ENCODE results near the gene MAP3K6.
A peak's percentile ranks its signal among the peaks of the same experiment; 100 is the strongest.

Gene MAP3K6

GRCh38 chr1:27356619-27357280 is 10.0 kb downstream of the MAP3K6 start:
- H3K4me1 ChIP-seq, result peaks cover 49% of the 10 kb centered on the region
- peak overlapping the region; percentile 42; the same call in 1 of the 2 replicates for H3K27ac ChIP-seq
- H4K20me1 ChIP-seq, result no peaks in the 10 kb centered on the region
- peak overlapping the region; percentile 94 for H3K4me2 ChIP-seq
- TF ChIP-seq Cebpa-rat (IDR thresholded peaks at IDR 0.05), result no peak
- H3K4me3 ChIP-seq, result peak overlapping the region; percentile 57
- peaks cover 20% of the 10 kb centered on the region for H3K36me3 ChIP-seq
- peak overlapping the region; percentile 50; the same call in 1 of the 2 replicates for H3K9ac ChIP-seq
- no peaks in the 10 kb centered on the region for H3K9me3 ChIP-seq
- peaks cover 10% of the 10 kb centered on the region; the same call in 1 of the 2 replicates for H3K27me3 ChIP-seq

- peaks cover 46% of the 10 kb centered on the region for H3K4me1 ChIP-seq
- H3K27ac ChIP-seq, result no peak overlapping the region
- no peaks in the 10 kb centered on the region for H3K9me3 ChIP-seq
- H3K27me3 ChIP-seq, result peaks cover 10% of the 10 kb centered on the region; the same call in 1 of the 2 replicates
- no peaks in the 10 kb centered on the region for H4K20me1 ChIP-seq
- no peak overlapping the region for H3K9ac ChIP-seq
- no peak for TF ChIP-seq Cebpa-rat (IDR thresholded peaks at IDR 0.05)
- peaks cover 25% of the 10 kb centered on the region for H3K36me3 ChIP-seq
- H3K4me2 ChIP-seq, result peak overlapping the region; percentile 94
- H3K4me3 ChIP-seq, result 0 out of 2 replicates have a peak overlapping the region, but pooled peaks have one; percentile 57
These were observed 10.5 kb downstream of the MAP3K6 start for GRCh38 chr1:27356277-27356618.

GRCh38 chr1:27355683-27356082 is 11.1 kb downstream of the MAP3K6 start:
- Histone ChIP-seq H3K27ac (no peak overlapping the region), H3K4me3 (no peak overlapping the region), H4K20me1 (no peaks in the 10 kb centered on the region), H3K36me3 (peaks cover 30% of the 10 kb centered on the region), H3K4me1 (peaks cover 41% of the 10 kb centered on the region), H3K4me2 (no peak overlapping the region), H3K9ac (no peak overlapping the region), H3K27me3 (peaks cover 10% of the 10 kb centered on the region; the same call in 1 of the 2 replicates), H3K9me3 (no peaks in the 10 kb centered on the region)
- TF ChIP-seq Cebpa-rat (IDR thresholded peaks at IDR 0.05), result no peak

GRCh38 chr1:27353629-27354028 is 13.1 kb downstream of the MAP3K6 start:
- no peak overlapping the region for H3K4me3 ChIP-seq
- H3K4me2 ChIP-seq, result no peak overlapping the region
- TF ChIP-seq Cebpa-rat (IDR thresholded peaks at IDR 0.05), result no peak
- no peaks in the 10 kb centered on the region for H3K27me3 ChIP-seq
- H3K36me3 ChIP-seq, result peaks cover 50% of the 10 kb centered on the region
- H4K20me1 ChIP-seq, result no peaks in the 10 kb centered on the region
- H3K9me3 ChIP-seq, result no peaks in the 10 kb centered on the region
- peak overlapping the region; percentile 15; the same call in 1 of the 2 replicates for H3K9ac ChIP-seq
- H3K27ac ChIP-seq, result no peak overlapping the region
- peaks cover 36% of the 10 kb centered on the region for H3K4me1 ChIP-seq

- H3K4me3 ChIP-seq, result no peak overlapping the region
- H3K27me3 ChIP-seq, result no peaks in the 10 kb centered on the region
- H3K4me1 ChIP-seq, result peaks cover 36% of the 10 kb centered on the region
- peaks cover 52% of the 10 kb centered on the region for H3K36me3 ChIP-seq
- TF ChIP-seq Cebpa-rat (IDR thresholded peaks at IDR 0.05), result no peak
- H3K27ac ChIP-seq, result no peak overlapping the region
- H3K9me3 ChIP-seq, result no peaks in the 10 kb centered on the region
- H4K20me1 ChIP-seq, result no peaks in the 10 kb centered on the region
- H3K4me2 ChIP-seq, result no peak overlapping the region
- H3K9ac ChIP-seq, result 0 out of 2 replicates have a peak overlapping the region, but pooled peaks have one; percentile 15
These were observed 13.6 kb downstream of the MAP3K6 start for GRCh38 chr1:27353166-27353565.

- no peak overlapping the region for H3K27ac ChIP-seq
- H3K9ac ChIP-seq, result no peak overlapping the region
- H4K20me1 ChIP-seq, result no peaks in the 10 kb centered on the region
- no peak overlapping the region for H3K4me3 ChIP-seq
- no peak overlapping the region for H3K4me2 ChIP-seq
- peaks cover 21% of the 10 kb centered on the region for H3K4me1 ChIP-seq
- H3K36me3 ChIP-seq, result peaks cover 67% of the 10 kb centered on the region
- no peak for TF ChIP-seq Cebpa-rat (IDR thresholded peaks at IDR 0.05)
- no peaks in the 10 kb centered on the region for H3K27me3 ChIP-seq
- no peaks in the 10 kb centered on the region for H3K9me3 ChIP-seq
These were observed 15.1 kb downstream of the MAP3K6 start for GRCh38 chr1:27351541-27352107.

- no peaks in the 10 kb centered on the region for H4K20me1 ChIP-seq
- H3K4me1 ChIP-seq, result peaks cover 14% of the 10 kb centered on the region
- no peak overlapping the region for H3K27ac ChIP-seq
- H3K27me3 ChIP-seq, result no peaks in the 10 kb centered on the region
- H3K4me2 ChIP-seq, result no peak overlapping the region
- peaks cover 73% of the 10 kb centered on the region for H3K36me3 ChIP-seq
- no peak overlapping the region for H3K4me3 ChIP-seq
- no peak for TF ChIP-seq Cebpa-rat (IDR thresholded peaks at IDR 0.05)
- H3K9me3 ChIP-seq, result no peaks in the 10 kb centered on the region
- no peak overlapping the region for H3K9ac ChIP-seq
These were observed 15.9 kb downstream of the MAP3K6 start for GRCh38 chr1:27350663-27351540.

- H3K4me3 ChIP-seq, result no peak overlapping the region
- peaks cover 4% of the 10 kb centered on the region; the same call in 1 of the 2 replicates for H4K20me1 ChIP-seq
- H3K9me3 ChIP-seq, result no peaks in the 10 kb centered on the region
- peaks cover 14% of the 10 kb centered on the region for H3K4me1 ChIP-seq
- no peak for TF ChIP-seq Cebpa-rat (IDR thresholded peaks at IDR 0.05)
- no peak overlapping the region for H3K4me2 ChIP-seq
- H3K36me3 ChIP-seq, result peaks cover 74% of the 10 kb centered on the region
- H3K27me3 ChIP-seq, result no peaks in the 10 kb centered on the region
- no peak overlapping the region for H3K9ac ChIP-seq
- H3K27ac ChIP-seq, result no peak overlapping the region
These were observed 16.7 kb downstream of the MAP3K6 start for GRCh38 chr1:27349784-27350662.

All from BLaER1 (cell line).